ENCODE results near the gene SYNJ1. TPM values are rescaled to one million over a fixed set of nuclear protein-coding genes. Genes with fewer than 3 reads are reported as not detected.
A peak's percentile ranks its signal among the peaks of the same experiment; 100 is the strongest.

Gene SYNJ1
- total and polyA plus RNA-seq, 2 of the 13 experiments (the other 11 are each of a cell fraction or from before 2014, with no cell fraction given), result 2.0 to 2.7 TPM

GRCh38 chr21:32727687-32728455, at the start of gene SYNJ1 (continued):
- TF ChIP-seq ZNF30 (CRISPR knock-in tag; IDR thresholded peaks at IDR 0.05) (no peak), ZFP1 (CRISPR knock-in tag; IDR thresholded peaks at IDR 0.05) (peak; percentile 51; the same call in 1 of the 2 replicates), ZNF430 (CRISPR knock-in tag; IDR thresholded peaks at IDR 0.05) (peak; percentile 85), TBX3 (IDR thresholded peaks at IDR 0.05; ENCODE audit: borderline replicate concordance) (no peak), ATF5 (CRISPR knock-in tag; IDR thresholded peaks at IDR 0.05; ENCODE audit: low read depth) (no peak), ZNF354B (CRISPR knock-in tag; IDR thresholded peaks at IDR 0.05) (no peak), HNRNPLL (IDR thresholded peaks at IDR 0.05; ENCODE audit: low read depth, low read length, poor library complexity, severe bottlenecking) (peak; percentile 86), ZFX (CRISPR knock-in tag; IDR thresholded peaks at IDR 0.05; ENCODE audit: low read depth) (peak; percentile 91), MBD4 (IDR thresholded peaks at IDR 0.05; ENCODE audit: borderline replicate concordance, low read length) (no peak), POLR2G (IDR thresholded peaks at IDR 0.05; ENCODE audit: low read depth, low read length) (peak; percentile 88), SP140L (CRISPR knock-in tag; IDR thresholded peaks at IDR 0.05; ENCODE audit: borderline replicate concordance) (peak; percentile 60; the same call in 1 of the 2 replicates), HMG20B (CRISPR knock-in tag; conservative IDR thresholded peaks at IDR 0.05) (0 out of 2 replicates have a peak, but pooled peaks have one; percentile 33), ZSCAN21 (CRISPR knock-in tag; IDR thresholded peaks at IDR 0.05; ENCODE audit: borderline replicate concordance) (peak; percentile 47; the same call in 1 of the 2 replicates), ZBTB2 (CRISPR knock-in tag; IDR thresholded peaks at IDR 0.05; ENCODE audit: low read depth) (peak; percentile 55; the same call in 1 of the 2 replicates), ARNTL (CRISPR knock-in tag; IDR thresholded peaks at IDR 0.05) (no peak), ZBTB3 (CRISPR knock-in tag; IDR thresholded peaks at IDR 0.05; ENCODE audit: borderline replicate concordance, low read depth) (no peak; the same call in 1 of the 2 replicates), HOXD1 (CRISPR knock-in tag; IDR thresholded peaks at IDR 0.05) (peak; percentile 75; the same call in 1 of the 2 replicates), SNRNP70 (IDR thresholded peaks at IDR 0.05; ENCODE audit: low read depth, low read length) (no peak), ZNF670 (CRISPR knock-in tag; IDR thresholded peaks at IDR 0.05; ENCODE audit: borderline replicate concordance) (peak; percentile 92), REPIN1 (CRISPR knock-in tag; IDR thresholded peaks at IDR 0.05; ENCODE audit: borderline replicate concordance, low read depth) (peak; percentile 59; the same call in 1 of the 2 replicates), ZNF619 (CRISPR knock-in tag; IDR thresholded peaks at IDR 0.05) (0 out of 2 replicates have a peak, but pooled peaks have one; percentile 41), NR2F2 (IDR thresholded peaks at IDR 0.05; ENCODE audit: borderline replicate concordance, low read depth) (0 out of 2 replicates have a peak, but pooled peaks have one; percentile 17)
- TF ChIP-seq, protein P1, sequence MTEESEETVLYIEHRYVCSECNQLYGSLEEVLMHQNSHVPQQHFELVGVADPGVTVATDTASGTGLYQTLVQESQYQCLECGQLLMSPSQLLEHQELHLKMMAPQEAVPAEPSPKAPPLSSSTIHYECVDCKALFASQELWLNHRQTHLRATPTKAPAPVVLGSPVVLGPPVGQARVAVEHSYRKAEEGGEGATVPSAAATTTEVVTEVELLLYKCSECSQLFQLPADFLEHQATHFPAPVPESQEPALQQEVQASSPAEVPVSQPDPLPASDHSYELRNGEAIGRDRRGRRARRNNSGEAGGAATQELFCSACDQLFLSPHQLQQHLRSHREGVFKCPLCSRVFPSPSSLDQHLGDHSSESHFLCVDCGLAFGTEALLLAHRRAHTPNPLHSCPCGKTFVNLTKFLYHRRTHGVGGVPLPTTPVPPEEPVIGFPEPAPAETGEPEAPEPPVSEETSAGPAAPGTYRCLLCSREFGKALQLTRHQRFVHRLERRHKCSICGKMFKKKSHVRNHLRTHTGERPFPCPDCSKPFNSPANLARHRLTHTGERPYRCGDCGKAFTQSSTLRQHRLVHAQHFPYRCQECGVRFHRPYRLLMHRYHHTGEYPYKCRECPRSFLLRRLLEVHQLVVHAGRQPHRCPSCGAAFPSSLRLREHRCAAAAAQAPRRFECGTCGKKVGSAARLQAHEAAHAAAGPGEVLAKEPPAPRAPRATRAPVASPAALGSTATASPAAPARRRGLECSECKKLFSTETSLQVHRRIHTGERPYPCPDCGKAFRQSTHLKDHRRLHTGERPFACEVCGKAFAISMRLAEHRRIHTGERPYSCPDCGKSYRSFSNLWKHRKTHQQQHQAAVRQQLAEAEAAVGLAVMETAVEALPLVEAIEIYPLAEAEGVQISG (CRISPR knock-in tag; IDR thresholded peaks at IDR 0.05), result peak; percentile 93
- TF ChIP-seq, protein P2, sequence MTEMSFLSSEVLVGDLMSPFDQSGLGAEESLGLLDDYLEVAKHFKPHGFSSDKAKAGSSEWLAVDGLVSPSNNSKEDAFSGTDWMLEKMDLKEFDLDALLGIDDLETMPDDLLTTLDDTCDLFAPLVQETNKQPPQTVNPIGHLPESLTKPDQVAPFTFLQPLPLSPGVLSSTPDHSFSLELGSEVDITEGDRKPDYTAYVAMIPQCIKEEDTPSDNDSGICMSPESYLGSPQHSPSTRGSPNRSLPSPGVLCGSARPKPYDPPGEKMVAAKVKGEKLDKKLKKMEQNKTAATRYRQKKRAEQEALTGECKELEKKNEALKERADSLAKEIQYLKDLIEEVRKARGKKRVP (CRISPR knock-in tag; IDR thresholded peaks at IDR 0.05), result 0 out of 4 replicates have a peak, but pooled peaks of 1 of the 2 experiments have one; percentile 32
